ENCODE measurements around the gene NMBR. TPM values are rescaled to one million over a fixed set of nuclear protein-coding genes. Genes with fewer than 3 reads are reported as not detected.
"Not testable (repeated sequence)": the region's sequence is repeated elsewhere in the genome, so short reads cannot be mapped to it uniquely, and the experiment has no call there.

The NMBR gene
- total RNA-seq, 1 donor from 2014 or later = 4.9 TPM

- DNase-seq (ENCODE audit: low spot score in 2 of 2) (no peak), FAIRE-seq (no peak)
Measured at GRCh38 chr6:142071981-142072380, 74.9 kb downstream of the NMBR start.

DNA sequence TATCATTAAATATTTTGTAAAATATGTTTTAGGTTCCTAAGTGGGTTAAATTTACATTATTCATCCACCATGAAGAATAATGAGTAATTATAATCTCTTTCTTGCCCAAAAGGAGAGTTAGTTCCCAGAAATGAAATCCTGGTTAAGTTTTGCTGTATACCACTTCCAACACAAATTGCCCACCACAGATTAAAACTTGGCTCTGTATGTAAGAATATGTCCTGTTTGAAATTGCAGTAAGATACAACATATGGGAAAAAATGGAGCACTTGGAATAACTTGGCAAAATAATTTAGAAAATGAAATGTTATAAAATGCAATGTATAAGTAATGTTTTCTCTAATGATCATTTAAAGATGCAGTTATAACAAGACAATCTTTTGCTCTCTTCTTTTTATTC is 78.5 kb downstream of the NMBR start:
- DNase-seq (ENCODE audit: low spot score in 2 of 2) (no peak), FAIRE-seq (no peak)

- not testable (repeated sequence) for DNase-seq (ENCODE audit: low spot score in 2 of 2); FAIRE-seq
Measured at GRCh38 chr6:142062861-142063260, 84.1 kb downstream of the NMBR start.

- FAIRE-seq (no peak), DNase-seq (ENCODE audit: low spot score in 2 of 2) (no peak)
Measured at GRCh38 chr6:142058551-142059290, 88.2 kb downstream of the NMBR start.

GRCh38 chr6:142055219-142055618 is 91.7 kb downstream of the NMBR start:
- DNase-seq (ENCODE audit: low spot score in 2 of 2) = no peak
- FAIRE-seq = no peak

GRCh38 chr6:142051404-142051803 is 95.5 kb downstream of the NMBR start:
- FAIRE-seq = no peak
- no peak for DNase-seq (ENCODE audit: low spot score in 2 of 2)

DNA sequence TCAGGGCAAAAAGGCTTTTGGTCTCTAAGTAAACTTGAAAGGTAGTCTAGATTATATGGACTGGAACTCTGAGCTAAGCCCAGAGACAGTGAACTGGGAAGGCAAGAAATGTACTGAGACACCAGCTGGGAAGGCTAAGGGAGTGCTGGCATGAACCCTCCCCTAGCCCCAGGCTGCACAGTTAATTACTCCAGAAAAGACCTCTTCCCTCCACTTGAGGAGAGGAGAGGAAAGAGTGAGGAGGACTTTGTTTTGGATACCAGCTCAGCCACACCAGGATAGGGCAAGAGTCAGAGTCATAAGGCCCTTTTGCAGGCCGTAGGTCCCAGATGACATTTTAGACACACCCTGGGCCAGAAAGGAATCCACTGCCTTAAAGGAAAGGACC is 98.3 kb downstream of the NMBR start:
- no peak for FAIRE-seq

GRCh38 chr6:142047934-142048592 is 98.9 kb downstream of the NMBR start:
- no peak for FAIRE-seq
- DNase-seq (ENCODE audit: low spot score in 2 of 2) = no peak

More for the DNA sequence above, 98.3 kb downstream of the NMBR start:
- DNase-seq (ENCODE audit: low spot score in 2 of 2) = no peak

DNA sequence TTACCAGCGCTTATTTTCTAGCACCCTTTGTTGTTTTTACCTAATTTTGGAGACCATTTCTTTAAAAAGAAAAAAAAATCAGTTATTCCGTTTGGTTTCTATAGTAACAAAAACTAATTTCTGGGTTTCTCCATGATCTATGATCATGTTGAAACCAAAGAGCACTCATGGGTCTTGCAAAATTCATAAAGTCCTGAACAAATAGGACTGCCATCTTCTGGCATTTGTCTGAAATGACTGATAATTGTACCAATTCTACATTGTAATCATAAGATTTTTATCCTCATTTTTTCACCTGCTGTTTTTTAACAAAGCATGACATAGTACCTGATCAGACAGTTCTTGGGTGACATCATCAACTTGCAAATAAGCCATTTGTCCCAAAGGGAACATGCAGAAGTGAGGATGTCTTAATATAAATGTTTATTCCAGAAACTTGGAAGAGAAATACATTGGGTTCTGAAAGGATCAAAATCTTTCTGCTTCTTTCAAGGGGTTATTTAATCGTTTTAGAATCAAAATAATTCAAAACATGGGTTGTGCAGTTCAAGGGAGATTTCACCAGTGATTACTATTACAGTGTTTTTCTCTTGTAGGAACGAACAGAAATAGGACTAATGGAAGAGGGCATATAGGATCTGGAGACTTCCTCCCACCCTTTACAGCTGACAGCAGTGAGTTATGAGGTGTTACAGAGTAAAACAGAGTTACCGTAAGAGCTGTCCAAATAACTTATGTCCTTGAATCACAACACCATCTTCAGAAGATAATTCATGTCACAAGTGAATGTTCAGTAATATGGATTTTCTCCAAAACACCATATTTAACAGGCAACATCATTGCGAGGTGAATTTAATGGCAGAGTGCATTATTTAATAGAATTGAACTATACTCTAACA is 101.3 kb downstream of the NMBR start:
- no peak for DNase-seq (ENCODE audit: low spot score in 2 of 2)
- FAIRE-seq = no peak

- FAIRE-seq = no peak
Measured at GRCh38 chr6:142035890-142036289, 111.0 kb downstream of the NMBR start.

DNA sequence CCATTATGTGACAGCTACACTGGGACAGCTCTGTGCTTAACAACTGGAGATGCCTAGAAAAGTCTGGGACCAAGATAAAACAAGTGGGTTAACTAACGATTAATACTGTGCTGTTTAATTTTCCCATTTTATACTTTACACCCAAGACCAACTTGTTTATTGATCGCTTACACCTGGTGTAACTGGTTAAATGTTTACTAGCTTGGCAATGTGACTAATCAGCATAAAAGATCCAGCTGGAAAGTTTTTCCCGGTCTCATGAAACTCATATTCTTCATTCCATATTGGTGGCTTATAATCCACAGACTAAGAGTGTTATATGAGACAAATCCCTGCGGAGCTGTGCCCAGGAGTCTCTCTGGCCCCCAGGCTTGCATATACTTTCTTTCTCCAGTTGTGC is 115.9 kb downstream of the NMBR start:
- FAIRE-seq = no peak
- DNase-seq (ENCODE audit: low spot score in 2 of 2) = no peak

More at GRCh38 chr6:142035890-142036289, 111.0 kb downstream of the NMBR start:
- DNase-seq (ENCODE audit: low spot score in 2 of 2) = no peak

- FAIRE-seq = no peak
- no peak for DNase-seq (ENCODE audit: low spot score in 2 of 2)
Measured at GRCh38 chr6:142030115-142030619, 116.8 kb downstream of the NMBR start.

DNA sequence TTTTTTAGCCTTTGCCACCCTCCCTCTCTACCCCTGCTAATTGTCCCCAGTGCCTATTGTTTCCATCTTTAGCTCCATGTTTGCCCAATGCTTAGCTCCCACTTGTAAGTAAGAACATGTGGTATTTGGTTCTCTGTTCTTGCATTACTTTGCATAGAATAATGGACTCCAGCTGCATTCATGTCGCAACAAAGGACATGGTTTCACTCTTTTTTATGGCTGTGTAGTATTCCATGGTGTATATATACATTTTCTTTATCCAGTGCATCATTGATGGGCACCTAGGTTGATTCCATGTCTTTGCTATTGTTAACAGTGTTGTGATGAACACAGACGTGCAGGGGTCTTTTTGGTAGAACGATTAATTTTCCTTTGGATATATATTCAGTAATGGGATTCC is 118.4 kb downstream of the NMBR start:
- DNase-seq (ENCODE audit: low spot score in 2 of 2) (no peak), FAIRE-seq (no peak)

DNA sequence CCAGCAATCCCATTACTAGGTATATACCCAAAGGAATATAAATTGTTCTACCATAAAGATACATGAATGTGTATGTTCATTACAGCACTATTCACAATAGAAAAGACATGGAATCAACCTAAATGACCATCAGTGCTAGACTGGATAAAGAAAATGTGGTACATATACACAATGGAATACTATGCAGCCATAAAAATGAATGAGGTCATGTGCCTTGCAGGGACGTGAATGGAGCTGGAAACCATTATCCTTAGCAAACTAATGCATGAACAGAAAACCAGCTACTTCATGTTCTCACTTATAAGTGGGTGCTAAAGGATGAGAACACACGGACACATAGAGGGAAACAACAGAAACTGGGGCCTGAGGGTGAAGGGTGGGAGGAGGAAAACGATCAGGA is 119.1 kb downstream of the NMBR start:
- not testable (repeated sequence) for FAIRE-seq; DNase-seq (ENCODE audit: low spot score in 2 of 2)

DNA sequence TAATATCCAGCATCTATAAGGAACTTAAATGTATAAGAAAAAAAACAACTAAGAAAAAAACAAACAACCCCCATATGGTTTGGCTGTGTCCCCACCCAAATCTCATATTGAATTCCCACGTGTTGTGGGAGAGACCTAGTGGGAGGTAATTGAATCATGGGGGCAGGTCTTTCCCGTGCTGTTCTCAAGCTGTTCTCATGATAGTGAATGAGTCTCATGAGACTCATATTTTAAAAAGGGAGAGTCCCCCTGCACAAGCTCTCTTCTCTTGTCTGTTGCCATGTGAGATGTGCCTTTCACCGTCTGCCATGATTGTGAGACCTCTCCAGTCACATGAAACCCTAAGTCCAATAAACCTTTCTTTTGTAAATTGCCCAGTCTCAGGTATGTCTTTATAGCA is 119.8 kb downstream of the NMBR start:
- no peak for DNase-seq (ENCODE audit: low spot score in 2 of 2)
- no peak for FAIRE-seq

GRCh38 chr6:142026471-142026870 is 120.5 kb downstream of the NMBR start:
- DNase-seq (ENCODE audit: low spot score in 2 of 2) (no peak), FAIRE-seq (no peak)

Other genes with a start within 250 kb of the NMBR start
- not detected for gene GJE1, start 14.2 kb downstream of the NMBR start, total RNA-seq
- 73.0 TPM for gene VTA1, start 141 bp upstream of the NMBR start, total RNA-seq
- 9.8 TPM for gene ADGRG6, start 154.9 kb upstream of the NMBR start, total RNA-seq